AG04450 (cell line): ENCODE data around the gene HIVEP2. TPM values are rescaled to one million over a fixed set of nuclear protein-coding genes. Genes with fewer than 3 reads are reported as not detected.

Source experiments
- CTCF ChIA-PET: fragments of 300-600, 350-600 bp; formaldehyde crosslinking; extraction: SDS; loops from one replicate; lab custom pipeline; 2022; ENCODE audit warnings: antibody characterized with exemption, inconsistent platforms; lab: Charles Lee
- POLR2A ChIA-PET: fragments of 350-600 bp; formaldehyde crosslinking; extraction: SDS; loops from one replicate; lab custom pipeline; 2021; ENCODE audit warnings: antibody characterized with exemption, inconsistent platforms; lab: Yijun Ruan, JAX
- DNase-seq: peaks from one replicate; pipeline ENCODE4 v3.0.0-alpha.2; 2011; ENCODE audit warnings: low read depth, low spot score
- H3K27ac ChIP-seq: one replicate; pipeline ENCODE4 v1.5.1; 2012; ENCODE audit warnings: low read depth, low read length, control low read depth
- H3K27me3 ChIP-seq: one replicate; pipeline ENCODE4 v1.6.0; 2012; ENCODE audit warnings: low read length; ENCODE audit not compliant: control insufficient read depth, insufficient read depth
- H3K4me3 ChIP-seq: 2 replicates; pipeline ENCODE4 v1.5.1; 2011; ENCODE audit warnings: mild to moderate bottlenecking, low read depth, low read length, control low read depth
- H3K9me3 ChIP-seq: 2 replicates; pipeline ENCODE4 v1.5.1; 2012; ENCODE audit warnings: low read length; ENCODE audit not compliant: control insufficient read depth, insufficient read depth
- CTCF ChIP-seq: IDR thresholded peaks from 2 replicates; pipeline ENCODE4 v1.5.1; 2011; ENCODE audit warnings: low read depth, low read length, control low read depth, inconsistent platforms
- polyA plus RNA-seq: library from polyadenylated mRNA; depleted of rRNA; stranded (reverse); fragments of >200 nt; gene quantifications from 2 replicates; pipeline ENCODE4 v1.2.3, GENCODE V29; 2011

HIVEP2 gene
- polyA plus RNA-seq, 1 experiment = 4.9 TPM

GRCh38 chr6:142898927-142899895, 45.8 kb downstream of the HIVEP2 start:
- no peak for TF ChIP-seq CTCF
- ChIA-PET POLR2A (no interaction called here), CTCF (no interaction called here)

GRCh38 chr6:142897659-142898058, 47.3 kb downstream of the HIVEP2 start:
- POLR2A ChIA-PET = no interaction called here
- no peak for TF ChIP-seq CTCF
- Histone ChIP-seq H3K9me3 (no peaks in the 10 kb centered on the region), H3K4me3 (no peak overlapping the region), H3K27me3 (no peaks in the 10 kb centered on the region), H3K27ac (no peak overlapping the region)
- CTCF ChIA-PET = no interaction called here
- DNase-seq = no peak

More at GRCh38 chr6:142898927-142899895, 45.8 kb downstream of the HIVEP2 start:
- no peak for DNase-seq
- Histone ChIP-seq H3K27me3 (no peaks in the 10 kb centered on the region), H3K27ac (no peak overlapping the region), H3K4me3 (no peak overlapping the region), H3K9me3 (no peaks in the 10 kb centered on the region)

GRCh38 chr6:142896732-142897131, 48.2 kb downstream of the HIVEP2 start:
- TF ChIP-seq CTCF = no peak
- ChIA-PET POLR2A (no interaction called here), CTCF (no interaction called here)
- Histone ChIP-seq H3K27ac (no peak overlapping the region), H3K4me3 (no peak overlapping the region), H3K9me3 (no peaks in the 10 kb centered on the region), H3K27me3 (no peaks in the 10 kb centered on the region)
- DNase-seq = no peak

GRCh38 chr6:142893088-142893487, 51.9 kb downstream of the HIVEP2 start:
- no peak for TF ChIP-seq CTCF
- H3K27me3 ChIP-seq = no peaks in the 10 kb centered on the region
- no peak overlapping the region for H3K4me3 ChIP-seq
- DNase-seq = no peak
- H3K9me3 ChIP-seq = no peaks in the 10 kb centered on the region
- H3K27ac ChIP-seq = no peak overlapping the region
- ChIA-PET POLR2A (no interaction called here), CTCF (no interaction called here)

GRCh38 chr6:142892254-142893021, 52.5 kb downstream of the HIVEP2 start:
- TF ChIP-seq CTCF = no peak
- H3K27me3 ChIP-seq = no peaks in the 10 kb centered on the region
- no peak overlapping the region for H3K4me3 ChIP-seq
- H3K27ac ChIP-seq = no peak overlapping the region
- ChIA-PET CTCF (no interaction called here), POLR2A (no interaction called here)
- H3K9me3 ChIP-seq = no peaks in the 10 kb centered on the region
- no peak for DNase-seq
